LNCaP clone FGC (cell line): Measurements from ENCODE around the gene ZNHIT2.

Source experiments
- DNase-seq: peaks from one replicate; pipeline ENCODE4 v3.0.0-alpha.2; 2011; ENCODE audit warnings: low read depth
- H3K4me3 ChIP-seq: 2 replicates; pipeline ENCODE4 v1.5.1; 2011; ENCODE audit warnings: mild to moderate bottlenecking, low read depth, low read length, control low read depth
- TF ChIP-seq, protein P1 (sequence below): IDR thresholded peaks from 2 replicates; pipeline ENCODE4 v1.5.1; 2012; ENCODE audit warnings: mild to moderate bottlenecking; ENCODE audit not compliant: control insufficient read depth, insufficient read depth; ENCODE audit errors: extremely low read depth

ZNHIT2 gene

GRCh38 chr11:65130631-65131416 is 13.3 kb upstream of the ZNHIT2 start:
- TF ChIP-seq, protein P1, sequence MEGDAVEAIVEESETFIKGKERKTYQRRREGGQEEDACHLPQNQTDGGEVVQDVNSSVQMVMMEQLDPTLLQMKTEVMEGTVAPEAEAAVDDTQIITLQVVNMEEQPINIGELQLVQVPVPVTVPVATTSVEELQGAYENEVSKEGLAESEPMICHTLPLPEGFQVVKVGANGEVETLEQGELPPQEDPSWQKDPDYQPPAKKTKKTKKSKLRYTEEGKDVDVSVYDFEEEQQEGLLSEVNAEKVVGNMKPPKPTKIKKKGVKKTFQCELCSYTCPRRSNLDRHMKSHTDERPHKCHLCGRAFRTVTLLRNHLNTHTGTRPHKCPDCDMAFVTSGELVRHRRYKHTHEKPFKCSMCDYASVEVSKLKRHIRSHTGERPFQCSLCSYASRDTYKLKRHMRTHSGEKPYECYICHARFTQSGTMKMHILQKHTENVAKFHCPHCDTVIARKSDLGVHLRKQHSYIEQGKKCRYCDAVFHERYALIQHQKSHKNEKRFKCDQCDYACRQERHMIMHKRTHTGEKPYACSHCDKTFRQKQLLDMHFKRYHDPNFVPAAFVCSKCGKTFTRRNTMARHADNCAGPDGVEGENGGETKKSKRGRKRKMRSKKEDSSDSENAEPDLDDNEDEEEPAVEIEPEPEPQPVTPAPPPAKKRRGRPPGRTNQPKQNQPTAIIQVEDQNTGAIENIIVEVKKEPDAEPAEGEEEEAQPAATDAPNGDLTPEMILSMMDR, result no peak
- no peak for DNase-seq
- no peak overlapping the region for H3K4me3 ChIP-seq

DNA sequence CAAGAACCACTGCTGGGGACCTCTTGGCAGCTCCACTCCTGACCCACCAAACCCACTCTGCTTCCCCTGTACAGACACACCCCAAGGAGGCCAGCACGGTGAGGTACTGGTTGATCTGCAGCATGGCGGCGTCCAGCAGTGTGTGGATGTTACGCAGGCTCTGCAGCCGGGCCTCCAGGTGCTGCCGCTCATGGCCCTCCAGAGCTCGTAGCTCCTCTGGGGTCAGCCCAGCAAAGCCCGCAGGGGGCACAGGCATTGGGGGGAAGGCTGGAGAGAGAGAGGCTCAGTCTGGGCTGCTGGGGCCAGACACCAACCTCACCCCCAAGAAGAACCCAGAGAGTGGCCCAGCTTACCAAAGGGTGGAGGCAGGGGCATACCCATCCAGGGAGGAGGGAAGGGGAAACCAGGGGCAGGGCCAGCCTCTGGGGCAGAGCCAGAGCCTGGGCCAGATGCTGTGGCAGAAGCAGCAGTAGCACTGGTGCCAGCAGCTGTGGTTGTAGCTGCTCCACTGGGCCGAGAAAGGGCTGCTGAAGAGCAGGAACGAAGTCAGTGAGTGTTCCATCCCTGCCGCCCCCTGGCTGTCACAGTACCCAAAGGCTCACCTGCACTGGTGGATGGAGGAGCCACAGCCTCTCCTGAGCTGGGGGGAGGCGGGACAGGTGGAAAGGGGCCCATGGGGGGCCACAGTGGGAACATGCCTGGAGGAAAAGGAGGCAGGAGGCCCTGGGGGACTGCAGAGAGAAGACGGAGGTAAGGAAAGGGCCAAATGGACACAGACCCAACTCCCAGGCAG is 12.3 kb upstream of the ZNHIT2 start:
- TF ChIP-seq, protein P1, result no peak
- DNase-seq, result no peak
- H3K4me3 ChIP-seq, result no peak overlapping the region

DNA sequence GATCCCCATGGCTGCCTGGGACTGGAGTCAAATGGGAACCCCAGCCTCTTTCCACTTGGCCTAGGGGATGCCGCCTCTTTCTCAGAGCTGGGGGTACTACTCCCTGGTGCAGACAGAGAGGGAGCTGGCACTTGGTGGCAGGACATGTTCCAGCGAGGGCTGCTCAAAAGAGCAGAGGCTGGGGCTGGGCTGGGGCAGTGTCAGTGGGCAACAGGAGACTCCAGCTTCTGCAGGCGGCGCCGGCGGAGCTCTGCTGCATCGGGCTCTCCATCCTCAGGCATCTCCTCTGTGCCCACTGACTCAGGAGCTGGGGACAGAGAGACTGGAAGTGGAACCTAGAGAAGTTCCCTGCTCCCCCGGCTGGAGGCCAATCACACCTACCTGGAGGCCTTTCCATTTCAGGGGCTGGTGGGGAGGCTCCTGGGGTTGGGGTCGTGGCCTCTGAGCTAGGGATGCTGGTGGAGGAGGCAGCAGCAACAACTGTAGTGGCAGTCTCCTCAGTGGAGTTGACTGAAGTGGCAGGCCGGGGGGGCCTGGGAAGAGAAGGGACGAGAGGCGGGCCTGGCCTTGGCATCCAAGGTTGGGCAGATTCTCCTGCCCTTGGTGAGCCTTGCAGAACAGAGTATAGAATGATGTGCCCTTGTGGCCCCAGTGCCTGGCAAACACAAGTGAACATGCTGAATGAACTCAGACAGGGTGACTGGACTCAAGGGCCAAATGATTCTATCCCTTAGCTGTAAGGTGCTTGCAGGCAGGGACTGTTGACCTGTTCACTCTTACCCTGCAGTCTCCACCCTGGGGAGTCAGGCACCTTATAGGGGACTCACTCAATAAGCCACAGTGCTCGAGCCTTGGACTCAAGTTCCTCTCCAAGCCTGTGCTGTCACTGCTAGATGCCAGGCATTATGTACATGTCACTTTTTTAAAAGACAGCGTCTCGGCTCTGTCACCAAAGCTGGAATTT is 11.0 kb upstream of the ZNHIT2 start:
- DNase-seq, result no peak
- TF ChIP-seq, protein P1, result no peak
- H3K4me3 ChIP-seq, result no peak overlapping the region

DNA sequence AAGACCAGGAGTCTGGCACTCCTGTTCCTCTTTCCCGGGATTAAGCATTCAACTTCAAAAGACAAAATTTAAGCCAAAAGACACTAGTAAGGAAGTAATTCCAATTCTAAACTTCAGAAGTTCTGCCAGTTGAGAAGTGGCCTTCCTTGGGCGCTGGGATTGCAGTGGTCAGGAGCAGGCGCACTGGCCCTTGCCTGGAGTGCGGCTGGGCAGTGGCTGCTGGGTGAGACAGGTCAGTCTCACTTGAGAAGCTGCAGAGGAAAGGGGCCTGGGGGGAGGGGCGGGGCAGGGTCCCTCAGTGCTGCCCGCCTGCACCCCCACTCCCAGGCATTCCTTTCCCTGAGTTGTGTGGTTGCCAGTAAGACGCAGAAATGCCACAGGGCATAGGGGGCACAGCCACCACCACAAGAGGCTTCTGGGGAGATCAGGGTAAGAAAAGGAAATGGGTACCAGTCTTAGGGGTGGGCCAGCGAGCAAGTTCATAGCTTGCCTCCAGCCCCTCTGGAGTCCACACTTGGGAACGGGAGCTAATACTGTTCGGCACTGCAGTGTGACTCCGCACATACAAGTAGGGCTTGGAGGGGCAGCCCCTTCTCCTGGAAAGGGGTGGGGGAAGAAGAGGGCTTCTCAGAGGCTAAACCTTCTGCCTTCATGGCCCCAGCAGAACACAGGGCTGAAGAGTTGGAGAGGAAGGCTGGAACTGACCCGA is 10.1 kb upstream of the ZNHIT2 start:
- TF ChIP-seq, protein P1, result no peak
- no peak for DNase-seq
- H3K4me3 ChIP-seq, result no peak overlapping the region

DNA sequence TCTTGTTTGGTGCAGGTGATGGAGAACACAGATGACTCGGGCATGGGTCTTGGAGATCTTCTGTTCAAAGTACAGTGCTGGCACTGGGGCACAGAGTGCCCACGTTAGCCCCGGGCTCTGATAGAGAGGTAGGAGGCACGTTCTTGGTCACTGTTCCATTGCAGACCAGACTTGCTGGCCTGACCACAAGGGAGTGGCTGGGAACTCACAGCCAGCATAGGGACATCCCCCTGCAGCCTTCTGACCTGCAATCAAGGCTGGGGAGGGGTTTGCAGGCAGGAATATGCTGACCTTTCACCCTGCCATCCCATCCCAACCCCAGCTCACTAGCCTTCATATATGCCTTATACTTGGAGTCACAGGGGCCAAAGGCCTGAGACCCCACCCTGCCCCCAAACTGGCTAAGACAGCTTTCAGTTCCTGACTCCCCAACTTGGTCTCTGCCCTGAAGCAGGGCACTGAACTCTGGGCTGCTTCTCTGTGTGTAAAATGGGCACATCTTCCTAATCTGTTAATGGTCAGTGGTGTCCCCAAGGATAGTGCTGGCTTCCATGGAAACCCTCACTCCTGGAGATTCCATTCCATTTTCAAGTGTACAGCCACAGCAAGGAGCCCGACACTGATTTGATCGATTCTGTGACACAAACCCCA is 9.2 kb upstream of the ZNHIT2 start:
- H3K4me3 ChIP-seq, result no peak overlapping the region
- TF ChIP-seq, protein P1, result no peak
- DNase-seq, result no peak
